Endothelial cell of umbilical vein (primary cell): ENCODE results near the gene ALDH4A1. TPM values are rescaled to one million over a fixed set of nuclear protein-coding genes. Genes with fewer than 3 reads are reported as not detected.

Experiments
- BruUV-seq: library from RNA; stranded (reverse); fragments of 400-500 nt; replicated peaks from 2 replicates; lab custom pipeline; 2021; lab: Mats Ljungman, UMichigan
- CTCF ChIA-PET: fragments of 300-600, 350-600 bp; sonication (Branson Sonifier 250); formaldehyde crosslinking; loops from one replicate; lab custom pipeline; 2021; ENCODE audit warnings: antibody characterized with exemption, inconsistent platforms; lab: Charles Lee
- POLR2A ChIA-PET: fragments of 300-600, 350-600 bp; sonication (Branson Sonifier 250); formaldehyde crosslinking; loops from one replicate; lab custom pipeline; 2021; ENCODE audit warnings: antibody characterized with exemption, inconsistent platforms; lab: Charles Lee
- DNase-seq: peaks from one replicate; pipeline ENCODE4 v3.0.0-alpha.2; 2011; ENCODE audit warnings: low read depth, low spot score
- FAIRE-seq: peaks from 2 replicates; lab custom pipeline; 2011; peaks lifted over from hg19 to GRCh38; lab: Jason Lieb, UNC
- H2AFZ ChIP-seq: 2 replicates; pipeline ENCODE4 v1.6.0; 2012; ENCODE audit warnings: low read depth, low read length, control low read depth, inconsistent platforms
- H3K27ac ChIP-seq: 2 replicates; pipeline ENCODE4 v1.5.1; 2011; ENCODE audit warnings: low read depth, mild to moderate bottlenecking, control low read depth, low read length, moderate library complexity; ENCODE audit not compliant: insufficient read depth
- H3K27me3 ChIP-seq, 2 experiments: 2 replicates each; pipeline versions ENCODE4 v1.6.0 to v1.6.1; 2011; ENCODE audit warnings: low read length in 2 of 2, mixed read lengths in 1 of 2; ENCODE audit not compliant: control insufficient read depth in 2 of 2, insufficient read depth in 2 of 2
- H3K36me3 ChIP-seq, 2 experiments: 2 replicates in 1 of 2; 3 replicates in 1 of 2; pipeline ENCODE4 v1.5.1; 2011; ENCODE audit warnings: low read length in 2 of 2, mild to moderate bottlenecking in 1 of 2, moderate library complexity in 1 of 2; ENCODE audit not compliant: control insufficient read depth in 2 of 2, insufficient read depth in 2 of 2; ENCODE audit errors: extremely low read depth in 1 of 2
- H3K4me1 ChIP-seq: 3 replicates; pipeline ENCODE4 v1.5.1; 2011; ENCODE audit warnings: mild to moderate bottlenecking, low read length; ENCODE audit not compliant: control insufficient read depth, insufficient read depth; ENCODE audit errors: extremely low read depth
- H3K4me2 ChIP-seq: 2 replicates; pipeline ENCODE4 v1.6.1; 2011; ENCODE audit warnings: low read length, control low read depth, mixed read lengths; ENCODE audit not compliant: insufficient read depth
- H3K4me3 ChIP-seq, 3 experiments: fragments of 200-600 bp in 1 of 3; sonication (generic), shearing (Covaris generic) in 1 of 3; replicated peaks in 1 of 3; 2 replicates each; pipeline ENCODE4 v1.5.1; 2011 to 2016; ENCODE audit warnings: control low read depth in 3 of 3, low read length in 3 of 3, mild to moderate bottlenecking in 2 of 3, inconsistent platforms in 1 of 3, low read depth in 1 of 3, moderate library complexity in 1 of 3; ENCODE audit not compliant: insufficient read depth in 1 of 3
- H3K79me2 ChIP-seq: 2 replicates; pipeline ENCODE4 v1.6.0; 2012; ENCODE audit warnings: low read length, inconsistent platforms; ENCODE audit not compliant: control insufficient read depth, insufficient read depth
- H3K9ac ChIP-seq: replicated peaks from 2 replicates; pipeline ENCODE3; 2011; ENCODE audit warnings: low read length, control low read depth; ENCODE audit not compliant: insufficient read depth; ENCODE audit errors: extremely low read depth
- H3K9me1 ChIP-seq: replicated peaks from 3 replicates; pipeline ENCODE4 v1.6.0; 2011; ENCODE audit warnings: mild to moderate bottlenecking, low read length; ENCODE audit not compliant: control insufficient read depth, insufficient read depth; ENCODE audit errors: extremely low read depth
- H3K9me3 ChIP-seq: replicated peaks from 2 replicates; pipeline ENCODE4 v1.5.1; 2012; ENCODE audit warnings: low read length, inconsistent platforms; ENCODE audit not compliant: control insufficient read depth, insufficient read depth
- H4K20me1 ChIP-seq: replicated peaks from 2 replicates; pipeline ENCODE3; 2011; ENCODE audit warnings: mild to moderate bottlenecking, low read length; ENCODE audit not compliant: control insufficient read depth, insufficient read depth; ENCODE audit errors: extremely low read depth
- EZH2 ChIP-seq: IDR thresholded peaks from 2 replicates; pipeline ENCODE4 v1.6.1; 2012; ENCODE audit warnings: borderline replicate concordance, low read depth, mild to moderate bottlenecking, moderate library complexity, low read length, inconsistent platforms; ENCODE audit not compliant: severe bottlenecking
- FOS ChIP-seq: IDR thresholded peaks from 2 replicates; pipeline ENCODE4 v1.6.1; 2011; ENCODE audit warnings: mild to moderate bottlenecking, low read length, moderate library complexity, borderline replicate concordance; ENCODE audit not compliant: insufficient read depth
- GATA2 ChIP-seq: IDR thresholded peaks from 2 replicates; pipeline ENCODE4 v1.7.0; 2011; ENCODE audit warnings: low read depth, mild to moderate bottlenecking, moderate library complexity, mixed read lengths, low read length; ENCODE audit not compliant: insufficient read length, insufficient read depth
- JUN ChIP-seq: IDR thresholded peaks from 2 replicates; pipeline ENCODE4 v1.6.1; 2011; ENCODE audit warnings: borderline replicate concordance, low read depth; ENCODE audit not compliant: insufficient read length, insufficient read depth
- MYC ChIP-seq: IDR thresholded peaks from one replicate; pipeline ENCODE4 v1.6.1; 2011; ENCODE audit warnings: mild to moderate bottlenecking, low read depth, low read length
- POLR2A ChIP-seq: IDR thresholded peaks from 2 replicates; pipeline ENCODE4 v1.6.1; 2012; ENCODE audit warnings: low read depth, mild to moderate bottlenecking, control low read depth, low read length
- POLR2AphosphoS5 ChIP-seq: IDR thresholded peaks from 2 replicates; pipeline ENCODE4 v1.6.1; 2012; ENCODE audit warnings: low read depth, mild to moderate bottlenecking, control low read depth, low read length, moderate library complexity; ENCODE audit not compliant: insufficient read depth
- dilution Hi-C: fragments of 300-500 bp; cut with MboI; formaldehyde crosslinking; loops from one replicate; pipeline ENCODE4 v1.15.0; 2019; ENCODE audit warnings: low sequenced_read_pairs; ENCODE audit not compliant: extremely low pct_ligation_motif_present
- intact Hi-C: fragments of 100-400 bp; cut with micrococcal nuclease; formaldehyde crosslinking; loops from one replicate; pipeline ENCODE4 v1.10.0; 2022
- polyA plus RNA-seq, 4 experiments: library from polyadenylated mRNA; depleted of rRNA in 3 of 4; stranded (reverse) in 3 of 4; unstranded in 1 of 4; fragments of >200 nt; gene quantifications; 2 replicates each; pipeline versions ENCODE4 v1.2.1 to v1.2.3, GENCODE V29; 2011 to 2012; ENCODE audit warnings: missing spikeins in 1 of 4
- total RNA-seq: library from RNA; stranded (reverse); gene quantifications from 2 replicates; pipeline ENCODE4 v1.2.3, GENCODE V29; 2021
- TF ChIP-seq, protein P1 (sequence below), 2 donors: IDR thresholded peaks; 1 replicate in 1 of 2; 2 replicates in 1 of 2; pipeline ENCODE4 v1.5.1; 2011; ENCODE audit warnings: low read length in 2 of 2, mild to moderate bottlenecking in 2 of 2, moderate library complexity in 2 of 2, control low read depth in 1 of 2, inconsistent platforms in 1 of 2, low read depth in 1 of 2; ENCODE audit not compliant: insufficient read depth in 1 of 2; ENCODE audit errors: extremely low read depth in 1 of 2
- TF ChIP-seq, protein P2 (sequence below): IDR thresholded peaks from 2 replicates; pipeline ENCODE4 v1.6.1; 2011; ENCODE audit not compliant: insufficient read depth, insufficient read length

ALDH4A1 gene
- total and polyA plus RNA-seq, 2 donors (not counting 3 experiments of a cell fraction or from before 2014, with no cell fraction given) = 17.4 to 18.5 TPM

DNA sequence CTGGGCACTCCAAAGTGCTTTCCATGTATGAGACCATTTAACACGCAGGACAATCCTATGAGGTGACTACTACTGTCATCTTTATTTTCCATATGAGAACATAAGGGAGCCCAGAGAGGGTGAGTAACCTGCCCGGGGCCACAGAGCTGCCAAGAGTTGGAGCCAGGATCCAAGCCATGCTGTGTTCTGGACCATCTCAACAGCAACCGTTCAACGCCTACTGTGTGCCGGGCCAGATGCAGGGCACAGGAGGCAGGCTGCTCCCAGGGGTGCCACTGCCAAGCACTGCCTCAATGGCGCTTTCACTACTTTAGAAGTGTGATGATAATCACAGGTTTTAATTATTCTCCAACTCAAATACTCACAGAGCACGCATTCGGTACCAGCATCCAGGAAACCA is 3.8 kb downstream of the ALDH4A1 start:
- Histone ChIP-seq H3K9me3 (no peaks in the 10 kb centered on the region), H3K4me3 (no peak overlapping the region), H3K4me1 (peaks cover 13% of the 10 kb centered on the region), H3K4me2 (no peak overlapping the region), H3K79me2 (no peaks in the 10 kb centered on the region), H3K27me3 (no peaks in the 10 kb centered on the region), H2AFZ (no peak overlapping the region), H3K36me3 (no peaks in the 10 kb centered on the region), H3K27ac (no peak overlapping the region), H3K9ac (no peak overlapping the region), H4K20me1 (no peaks in the 10 kb centered on the region), H3K9me1 (no peaks in the 10 kb centered on the region)
- ChIA-PET CTCF (interaction anchor here (1.4 kb wide), 1 partner anchor 9 kb away, joined by 3 read pairs; no protein-coding TSS in a partner anchor), POLR2A (no interaction called here)
- FAIRE-seq (no peak), DNase-seq (no peak)
- no TSS peak for BruUV-seq
- dilution Hi-C loops (no loop called here), intact Hi-C loops (no loop called here)
- no peak for TF ChIP-seq GATA2
- no peak for TF ChIP-seq EZH2
- TF ChIP-seq POLR2A = no peak
- no peak for TF ChIP-seq FOS
- no peak for TF ChIP-seq MYC
- TF ChIP-seq, protein P1, sequence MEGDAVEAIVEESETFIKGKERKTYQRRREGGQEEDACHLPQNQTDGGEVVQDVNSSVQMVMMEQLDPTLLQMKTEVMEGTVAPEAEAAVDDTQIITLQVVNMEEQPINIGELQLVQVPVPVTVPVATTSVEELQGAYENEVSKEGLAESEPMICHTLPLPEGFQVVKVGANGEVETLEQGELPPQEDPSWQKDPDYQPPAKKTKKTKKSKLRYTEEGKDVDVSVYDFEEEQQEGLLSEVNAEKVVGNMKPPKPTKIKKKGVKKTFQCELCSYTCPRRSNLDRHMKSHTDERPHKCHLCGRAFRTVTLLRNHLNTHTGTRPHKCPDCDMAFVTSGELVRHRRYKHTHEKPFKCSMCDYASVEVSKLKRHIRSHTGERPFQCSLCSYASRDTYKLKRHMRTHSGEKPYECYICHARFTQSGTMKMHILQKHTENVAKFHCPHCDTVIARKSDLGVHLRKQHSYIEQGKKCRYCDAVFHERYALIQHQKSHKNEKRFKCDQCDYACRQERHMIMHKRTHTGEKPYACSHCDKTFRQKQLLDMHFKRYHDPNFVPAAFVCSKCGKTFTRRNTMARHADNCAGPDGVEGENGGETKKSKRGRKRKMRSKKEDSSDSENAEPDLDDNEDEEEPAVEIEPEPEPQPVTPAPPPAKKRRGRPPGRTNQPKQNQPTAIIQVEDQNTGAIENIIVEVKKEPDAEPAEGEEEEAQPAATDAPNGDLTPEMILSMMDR (IDR thresholded peaks at IDR 0.05; ENCODE audit: extremely low read depth in 1 of 2, insufficient read depth in 1 of 2, low read depth in 1 of 2, low read length in 2 of 2) = no peak
- TF ChIP-seq, protein P2, sequence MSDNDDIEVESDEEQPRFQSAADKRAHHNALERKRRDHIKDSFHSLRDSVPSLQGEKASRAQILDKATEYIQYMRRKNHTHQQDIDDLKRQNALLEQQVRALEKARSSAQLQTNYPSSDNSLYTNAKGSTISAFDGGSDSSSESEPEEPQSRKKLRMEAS = no peak
- no peak for TF ChIP-seq JUN
- TF ChIP-seq POLR2AphosphoS5 = no peak
